Endothelial cell of umbilical vein (primary cell): ENCODE data around the gene PIP4P1. TPM values are rescaled to one million over a fixed set of nuclear protein-coding genes. Genes with fewer than 3 reads are reported as not detected.

Source experiments
- BruUV-seq: library from RNA; stranded (reverse); fragments of 400-500 nt; replicated peaks from 2 replicates; lab custom pipeline; 2021; lab: Mats Ljungman, UMichigan
- CTCF ChIA-PET: fragments of 300-600, 350-600 bp; sonication (Branson Sonifier 250); formaldehyde crosslinking; loops from one replicate; lab custom pipeline; 2021; ENCODE audit warnings: antibody characterized with exemption, inconsistent platforms; lab: Charles Lee
- POLR2A ChIA-PET: fragments of 300-600, 350-600 bp; sonication (Branson Sonifier 250); formaldehyde crosslinking; loops from one replicate; lab custom pipeline; 2021; ENCODE audit warnings: antibody characterized with exemption, inconsistent platforms; lab: Charles Lee
- DNase-seq: peaks from one replicate; pipeline ENCODE4 v3.0.0-alpha.2; 2011; ENCODE audit warnings: low read depth, low spot score
- FAIRE-seq: peaks from 2 replicates; lab custom pipeline; 2011; peaks lifted over from hg19 to GRCh38; lab: Jason Lieb, UNC
- H2AFZ ChIP-seq: 2 replicates; pipeline ENCODE4 v1.6.0; 2012; ENCODE audit warnings: low read depth, low read length, control low read depth, inconsistent platforms
- H3K27ac ChIP-seq: 2 replicates; pipeline ENCODE4 v1.5.1; 2011; ENCODE audit warnings: low read depth, mild to moderate bottlenecking, control low read depth, low read length, moderate library complexity; ENCODE audit not compliant: insufficient read depth
- H3K27me3 ChIP-seq, 2 experiments: 2 replicates each; pipeline versions ENCODE4 v1.6.0 to v1.6.1; 2011; ENCODE audit warnings: low read length in 2 of 2, mixed read lengths in 1 of 2; ENCODE audit not compliant: control insufficient read depth in 2 of 2, insufficient read depth in 2 of 2
- H3K36me3 ChIP-seq, 2 experiments: 2 replicates in 1 of 2; 3 replicates in 1 of 2; pipeline ENCODE4 v1.5.1; 2011; ENCODE audit warnings: low read length in 2 of 2, mild to moderate bottlenecking in 1 of 2, moderate library complexity in 1 of 2; ENCODE audit not compliant: control insufficient read depth in 2 of 2, insufficient read depth in 2 of 2; ENCODE audit errors: extremely low read depth in 1 of 2
- H3K4me1 ChIP-seq: 3 replicates; pipeline ENCODE4 v1.5.1; 2011; ENCODE audit warnings: mild to moderate bottlenecking, low read length; ENCODE audit not compliant: control insufficient read depth, insufficient read depth; ENCODE audit errors: extremely low read depth
- H3K4me2 ChIP-seq: 2 replicates; pipeline ENCODE4 v1.6.1; 2011; ENCODE audit warnings: low read length, control low read depth, mixed read lengths; ENCODE audit not compliant: insufficient read depth
- H3K4me3 ChIP-seq, 3 experiments: fragments of 200-600 bp in 1 of 3; sonication (generic), shearing (Covaris generic) in 1 of 3; replicated peaks in 1 of 3; 2 replicates each; pipeline ENCODE4 v1.5.1; 2011 to 2016; ENCODE audit warnings: control low read depth in 3 of 3, low read length in 3 of 3, mild to moderate bottlenecking in 2 of 3, inconsistent platforms in 1 of 3, low read depth in 1 of 3, moderate library complexity in 1 of 3; ENCODE audit not compliant: insufficient read depth in 1 of 3
- H3K79me2 ChIP-seq: 2 replicates; pipeline ENCODE4 v1.6.0; 2012; ENCODE audit warnings: low read length, inconsistent platforms; ENCODE audit not compliant: control insufficient read depth, insufficient read depth
- H3K9ac ChIP-seq: replicated peaks from 2 replicates; pipeline ENCODE3; 2011; ENCODE audit warnings: low read length, control low read depth; ENCODE audit not compliant: insufficient read depth; ENCODE audit errors: extremely low read depth
- H3K9me1 ChIP-seq: replicated peaks from 3 replicates; pipeline ENCODE4 v1.6.0; 2011; ENCODE audit warnings: mild to moderate bottlenecking, low read length; ENCODE audit not compliant: control insufficient read depth, insufficient read depth; ENCODE audit errors: extremely low read depth
- H3K9me3 ChIP-seq: replicated peaks from 2 replicates; pipeline ENCODE4 v1.5.1; 2012; ENCODE audit warnings: low read length, inconsistent platforms; ENCODE audit not compliant: control insufficient read depth, insufficient read depth
- H4K20me1 ChIP-seq: replicated peaks from 2 replicates; pipeline ENCODE3; 2011; ENCODE audit warnings: mild to moderate bottlenecking, low read length; ENCODE audit not compliant: control insufficient read depth, insufficient read depth; ENCODE audit errors: extremely low read depth
- EZH2 ChIP-seq: IDR thresholded peaks from 2 replicates; pipeline ENCODE4 v1.6.1; 2012; ENCODE audit warnings: borderline replicate concordance, low read depth, mild to moderate bottlenecking, moderate library complexity, low read length, inconsistent platforms; ENCODE audit not compliant: severe bottlenecking
- POLR2A ChIP-seq: IDR thresholded peaks from 2 replicates; pipeline ENCODE4 v1.6.1; 2012; ENCODE audit warnings: low read depth, mild to moderate bottlenecking, control low read depth, low read length
- POLR2AphosphoS5 ChIP-seq: IDR thresholded peaks from 2 replicates; pipeline ENCODE4 v1.6.1; 2012; ENCODE audit warnings: low read depth, mild to moderate bottlenecking, control low read depth, low read length, moderate library complexity; ENCODE audit not compliant: insufficient read depth
- dilution Hi-C: fragments of 300-500 bp; cut with MboI; formaldehyde crosslinking; loops from one replicate; pipeline ENCODE4 v1.15.0; 2019; ENCODE audit warnings: low sequenced_read_pairs; ENCODE audit not compliant: extremely low pct_ligation_motif_present
- intact Hi-C: fragments of 100-400 bp; cut with micrococcal nuclease; formaldehyde crosslinking; loops from one replicate; pipeline ENCODE4 v1.10.0; 2022
- polyA plus RNA-seq, 4 experiments: library from polyadenylated mRNA; depleted of rRNA in 3 of 4; stranded (reverse) in 3 of 4; unstranded in 1 of 4; fragments of >200 nt; gene quantifications; 2 replicates each; pipeline versions ENCODE4 v1.2.1 to v1.2.3, GENCODE V29; 2011 to 2012; ENCODE audit warnings: missing spikeins in 1 of 4
- total RNA-seq: library from RNA; stranded (reverse); gene quantifications from 2 replicates; pipeline ENCODE4 v1.2.3, GENCODE V29; 2021
- TF ChIP-seq, protein P1 (sequence below), 2 donors: IDR thresholded peaks; 1 replicate in 1 of 2; 2 replicates in 1 of 2; pipeline ENCODE4 v1.5.1; 2011; ENCODE audit warnings: low read length in 2 of 2, mild to moderate bottlenecking in 2 of 2, moderate library complexity in 2 of 2, control low read depth in 1 of 2, inconsistent platforms in 1 of 2, low read depth in 1 of 2; ENCODE audit not compliant: insufficient read depth in 1 of 2; ENCODE audit errors: extremely low read depth in 1 of 2

Gene PIP4P1
- total and polyA plus RNA-seq, 2 donors (not counting 3 experiments of a cell fraction or from before 2014, with no cell fraction given) = 28.6 to 52.5 TPM

DNA sequence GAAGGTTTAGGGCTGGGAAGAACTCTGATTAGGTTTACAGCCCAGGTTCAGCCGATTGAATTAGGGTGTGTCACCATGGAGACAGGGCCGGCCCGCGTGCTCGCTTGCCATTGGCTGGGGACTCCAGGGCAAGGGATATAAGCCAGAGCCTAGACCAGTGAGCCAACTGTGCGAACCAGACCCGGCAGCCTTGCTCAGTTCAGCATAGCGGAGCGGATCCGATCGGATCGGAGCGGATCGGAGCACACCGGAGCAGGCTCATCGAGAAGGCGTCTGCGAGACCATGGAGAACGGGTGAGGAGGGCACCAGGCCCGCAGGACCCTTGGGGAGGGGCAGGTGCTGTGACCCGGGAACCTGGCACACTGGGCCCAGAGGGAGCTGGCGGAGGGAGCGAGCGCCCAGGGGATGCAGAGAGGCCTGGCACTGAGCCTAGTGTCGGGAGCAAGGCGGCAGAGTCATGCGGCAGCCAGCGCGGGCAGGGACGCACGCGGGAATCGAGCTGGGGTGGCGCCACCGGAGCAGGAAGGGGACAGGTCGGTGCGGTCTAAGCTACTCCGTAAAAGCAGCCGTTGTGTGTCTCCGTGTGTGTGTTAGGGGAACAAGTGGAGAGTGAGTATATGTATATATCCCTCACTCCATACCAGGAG, 8.1 kb upstream of the PIP4P1 start, which contains the start of gene PNP:
TSS of gene PNP (plus strand) at position 165 of the 648 bp plus-strand sequence. CDS start at position 284, 119 bp downstream.
- peak; percentile 98 for FAIRE-seq

More for the DNA sequence above, 8.1 kb upstream of the PIP4P1 start, which contains the start of gene PNP:
- Histone ChIP-seq H3K9ac (peak within 1 kb of the TSS; percentile 83), H3K9me3 (no peaks in the 10 kb centered on the region), H3K4me2 (peak within 1 kb of the TSS; percentile 94), H3K27ac (peak within 1 kb of the TSS; percentile 76), H3K4me3 (peak within 1 kb of the TSS; percentile 60 to 94 (median 77)), H4K20me1 (no peaks in the 10 kb centered on the region), H3K27me3 (peaks cover 2 to 6% of the 10 kb centered on the region in 2 experiments), H3K4me1 (peaks cover 24% of the 10 kb centered on the region), H2AFZ (peak within 1 kb of the TSS; percentile 61), H3K9me1 (no peaks in the 10 kb centered on the region), H3K36me3 (peaks cover 8 to 9% of the 10 kb centered on the region in 2 experiments), H3K79me2 (peaks cover 50% of the 10 kb centered on the region)
- peak; percentile 89 for DNase-seq
- TF ChIP-seq, protein P1, sequence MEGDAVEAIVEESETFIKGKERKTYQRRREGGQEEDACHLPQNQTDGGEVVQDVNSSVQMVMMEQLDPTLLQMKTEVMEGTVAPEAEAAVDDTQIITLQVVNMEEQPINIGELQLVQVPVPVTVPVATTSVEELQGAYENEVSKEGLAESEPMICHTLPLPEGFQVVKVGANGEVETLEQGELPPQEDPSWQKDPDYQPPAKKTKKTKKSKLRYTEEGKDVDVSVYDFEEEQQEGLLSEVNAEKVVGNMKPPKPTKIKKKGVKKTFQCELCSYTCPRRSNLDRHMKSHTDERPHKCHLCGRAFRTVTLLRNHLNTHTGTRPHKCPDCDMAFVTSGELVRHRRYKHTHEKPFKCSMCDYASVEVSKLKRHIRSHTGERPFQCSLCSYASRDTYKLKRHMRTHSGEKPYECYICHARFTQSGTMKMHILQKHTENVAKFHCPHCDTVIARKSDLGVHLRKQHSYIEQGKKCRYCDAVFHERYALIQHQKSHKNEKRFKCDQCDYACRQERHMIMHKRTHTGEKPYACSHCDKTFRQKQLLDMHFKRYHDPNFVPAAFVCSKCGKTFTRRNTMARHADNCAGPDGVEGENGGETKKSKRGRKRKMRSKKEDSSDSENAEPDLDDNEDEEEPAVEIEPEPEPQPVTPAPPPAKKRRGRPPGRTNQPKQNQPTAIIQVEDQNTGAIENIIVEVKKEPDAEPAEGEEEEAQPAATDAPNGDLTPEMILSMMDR (IDR thresholded peaks at IDR 0.05; ENCODE audit: extremely low read depth in 1 of 2, insufficient read depth in 1 of 2, low read depth in 1 of 2, low read length in 2 of 2) = no peak
- no peak for TF ChIP-seq EZH2
- peak; percentile 99 for TF ChIP-seq POLR2A
- peak; percentile 100 for TF ChIP-seq POLR2AphosphoS5
- TSS peak; percentile 88 for BruUV-seq
- intact Hi-C loops (loop anchor here (1.0 kb wide), 5 partner anchors 8 to 137 kb away; partner anchors contain the start of genes APEX1, PIP4P1 and TEP1), dilution Hi-C loops (no loop called here)
- ChIA-PET CTCF (interaction anchor here (1.4 to 2.7 kb wide), 4 partner anchors 13 to 137 kb away, joined by 4 to 16 read pairs (median 4); no protein-coding TSS in a partner anchor), POLR2A (interaction anchor here (0.7 to 4.2 kb wide), 13 partner anchors 8 to 215 kb away, joined by 3 to 32 read pairs (median 6); partner anchors contain the start of genes APEX1, CCNB1IP1, OSGEP and PARP2)
